ENCODE measurements around the gene GPC5. TPM values are rescaled to one million over a fixed set of nuclear protein-coding genes. Genes with fewer than 3 reads are reported as not detected.

Gene GPC5
- total and polyA plus RNA-seq, 2 of the 8 experiments (the other 6 are each of a cell fraction or from before 2014, with no cell fraction given), result 0.20 to 0.39 TPM

DNA sequence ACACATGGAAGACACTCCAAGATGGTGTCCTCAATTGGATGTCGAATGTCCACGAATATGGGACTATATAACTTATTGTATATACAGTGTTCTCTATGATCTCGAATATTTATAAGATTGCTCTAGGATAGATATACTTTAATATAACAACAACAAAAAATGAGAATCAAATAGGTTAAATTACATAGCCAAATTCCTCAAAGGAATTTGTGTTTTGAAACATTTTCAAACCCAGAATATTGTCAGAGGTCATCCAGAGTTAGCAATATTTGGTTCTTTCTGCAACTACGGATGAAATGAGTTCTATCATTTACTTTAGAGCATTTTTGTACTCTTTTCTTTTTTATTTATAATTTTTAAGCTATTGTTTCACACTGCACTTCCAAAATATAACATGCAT is 857.8 kb downstream of the GPC5 start:
- no peak for FAIRE-seq
- no peak for DNase-seq (ENCODE audit: low read depth in 1 of 2, low spot score in 2 of 2)
- H4K8ac ChIP-seq (ENCODE audit: extremely low read depth, insufficient read depth, low read length), result no peak overlapping the region
- H3K27me3 ChIP-seq (replicated peaks in 1 of 4; ENCODE audit: control insufficient read depth in 3 of 4, extremely low read depth in 1 of 4, insufficient read depth in 3 of 4, low read length in 3 of 4), result no peaks in the 10 kb centered on the region
- H3K18ac ChIP-seq (ENCODE audit: extremely low read depth, low read length), result no peak overlapping the region
- H3K4me2 ChIP-seq (ENCODE audit: insufficient read depth in 1 of 2, low read depth in 2 of 2, low read length in 2 of 2), result no peak overlapping the region
- H2BK120ac ChIP-seq (replicated peaks; ENCODE audit: low read depth, low read length), result no peak overlapping the region
- H3K4me1 ChIP-seq (replicated peaks in 1 of 4; ENCODE audit: control insufficient read depth in 3 of 4, insufficient read depth in 4 of 4, low read length in 3 of 4), result no peaks in the 10 kb centered on the region
- no peak overlapping the region for H3K23ac ChIP-seq (ENCODE audit: insufficient read length)
- H2BK5ac ChIP-seq (ENCODE audit: low read depth, low read length), result no peak overlapping the region
- POLR2A ChIA-PET (ENCODE audit: partially characterized antibody), result no interaction called here
- H3K4ac ChIP-seq (replicated peaks; ENCODE audit: insufficient read length, low read depth, low read length), result no peak overlapping the region
- no peaks in the 10 kb centered on the region for H4K20me1 ChIP-seq (replicated peaks in 1 of 2; ENCODE audit: control insufficient read depth in 1 of 2, insufficient read depth in 2 of 2, low read length in 2 of 2)
- no peak overlapping the region for H3K9ac ChIP-seq (replicated peaks in 1 of 4; ENCODE audit: extremely low read depth in 1 of 4, low read depth in 3 of 4, low read length in 3 of 4)
- no peak overlapping the region for H2BK20ac ChIP-seq (ENCODE audit: low read length)
- no peaks in the 10 kb centered on the region for H3K79me2 ChIP-seq (ENCODE audit: control insufficient read depth in 1 of 2, insufficient read depth in 2 of 2, low read length in 2 of 2)
- no peak overlapping the region for H3K56ac ChIP-seq (replicated peaks; ENCODE audit: insufficient read length, low read depth, low read length)
- CTCF ChIA-PET (ENCODE audit: partially characterized antibody), result no interaction called here
- H3K27ac ChIP-seq (ENCODE audit: low read depth, low read length), result no peak overlapping the region
- H3K4me3 ChIP-seq (ENCODE audit: extremely low read depth in 1 of 4, insufficient read depth in 2 of 4, low read depth in 3 of 4, low read length in 4 of 4), result no peak overlapping the region
- no peaks in the 10 kb centered on the region for H3K36me3 ChIP-seq (ENCODE audit: control insufficient read depth in 2 of 4, insufficient read depth in 4 of 4, low read length in 3 of 4)
- no peak overlapping the region for H2AFZ ChIP-seq (ENCODE audit: low read length)
- no peak overlapping the region for H4K5ac ChIP-seq (ENCODE audit: insufficient read length, low read depth, low read length)
- 97% methylated on average over 4 of the region's 4 CpGs; no CpG with 5 or more reads in 1 of the 2 experiments for WGBS, 2 experiments (ENCODE audit: extremely low coverage in 1 of 2, insufficient coverage in 1 of 2, insufficient read length in 1 of 2, insufficient replicate concordance in 2 of 2, low coverage in 1 of 2, low lambda C conversion rate in 2 of 2, missing lambda C conversion rate in 1 of 2)
- H3K9me3 ChIP-seq (ENCODE audit: insufficient read depth in 2 of 2, low read depth in 1 of 2, low read length in 1 of 2), result no peaks in the 10 kb centered on the region
- H3K14ac ChIP-seq (ENCODE audit: insufficient read length), result no peak overlapping the region
- no peak overlapping the region for H2BK12ac ChIP-seq (ENCODE audit: low read depth, low read length)
- no peak overlapping the region for H2AK5ac ChIP-seq (ENCODE audit: low read depth, low read length)
- no peaks in the 10 kb centered on the region for H3K23me2 ChIP-seq (ENCODE audit: low read depth, low read length)
- no peak overlapping the region for H2BK15ac ChIP-seq (ENCODE audit: low read length)
- no peak overlapping the region for H4K91ac ChIP-seq (replicated peaks; ENCODE audit: insufficient read length, low read length)
- no peaks in the 10 kb centered on the region for H3K79me1 ChIP-seq (ENCODE audit: low read depth, low read length)
- TF ChIP-seq POLR2AphosphoS5 (IDR thresholded peaks at IDR 0.05; ENCODE audit: low read depth, low read length) (no peak), EGR1 (IDR thresholded peaks at IDR 0.05; ENCODE audit: borderline replicate concordance, low read depth, low read length) (no peak), BCL11A (IDR thresholded peaks at IDR 0.05; ENCODE audit: low read depth in 2 of 2, low read length in 2 of 2) (no peak), TBP (IDR thresholded peaks at IDR 0.05; ENCODE audit: low read depth, low read length) (no peak)

Measured in H1 (cell line).